ENCODE measurements around the gene CEP19. TPM values are rescaled to one million over a fixed set of nuclear protein-coding genes. Genes with fewer than 3 reads are reported as not detected.

Gene CEP19
- 1 to 10 TPM in 3 of 4 donors, under 1 TPM in 1; 0.62 to 4.1 (median 1.4) TPM for total RNA-seq

- in situ Hi-C loops (cut with MboI; ENCODE audit: low sequenced_read_pairs in 4 of 4), result no loop called here
- H3K9me3 ChIP-seq, result no peaks in the 10 kb centered on the region
- intact Hi-C loops (cut with DNase I; ENCODE audit: low total_unique reads), result loop anchor here (1.0 to 5.0 kb wide), 2 partner anchors 27 to 580 kb away; partner anchors contain the start of gene PAK2
- ATAC-seq (peak; percentile 94), DNase-seq (peak; percentile 66 to 68)
- H3K27ac ChIP-seq, result peak within 1 kb of the TSS; percentile 84 to 93 (median 90)
- TF ChIP-seq CTCF (IDR thresholded peaks at IDR 0.05 in 4 of 5, conservative IDR thresholded peaks at IDR 0.05 in 1 of 5) (peak; percentile 13 to 52 (median 41)), POLR2A (IDR thresholded peaks at IDR 0.05) (peak; percentile 81 to 88)
- no peaks in the 10 kb centered on the region for H3K36me3 ChIP-seq
- peak within 1 kb of the TSS; percentile 72 to 100 (median 82) for H3K4me3 ChIP-seq
- H3K4me1 ChIP-seq, result peaks cover 14 to 20% of the 10 kb centered on the region in 2 donors
- H3K27me3 ChIP-seq, result no peaks in the 10 kb centered on the region
These were observed at the start of gene CEP19, which contains the start of gene PIGX for GRCh38 chr3:196711838-196712513. Gene CEP19 (minus strand): TSS chr3:196712250. CDS start chr3:196708657, 3,593 bp downstream. Gene PIGX (plus strand): TSS chr3:196712377.

- Histone ChIP-seq H3K4me1 (peaks cover 3 to 31% of the 10 kb centered on the region in 2 donors), H3K36me3 (peaks cover 0 to 5% of the 10 kb centered on the region in 2 donors), H3K27ac (peak overlapping the region; percentile 23 to 78 (median 32)), H3K4me3 (no peak overlapping the region), H3K9me3 (no peaks in the 10 kb centered on the region), H3K27me3 (no peaks in the 10 kb centered on the region)
- peak; percentile 96 to 99 for ATAC-seq
- no peak for TF ChIP-seq POLR2A (IDR thresholded peaks at IDR 0.05)
- TF ChIP-seq CTCF (IDR thresholded peaks at IDR 0.05 in 4 of 5, conservative IDR thresholded peaks at IDR 0.05 in 1 of 5), result no peak
- intact Hi-C loops (cut with DNase I; ENCODE audit: low total_unique reads) (no loop called here), in situ Hi-C loops (cut with MboI; ENCODE audit: low sequenced_read_pairs in 4 of 4) (no loop called here)
- peak in 1 of 2 donors; percentile 10 for DNase-seq
These were observed 46.1 kb upstream of the CEP19 start for GRCh38 chr3:196757876-196758739.

GRCh38 chr3:196756732-196757131 is 44.7 kb upstream of the CEP19 start:
- DNase-seq (no peak), ATAC-seq (no peak)
- no peaks in the 10 kb centered on the region for H3K27me3 ChIP-seq
- H3K4me3 ChIP-seq, result no peak overlapping the region
- peaks cover 0 to 5% of the 10 kb centered on the region in 2 donors for H3K36me3 ChIP-seq
- intact Hi-C loops (cut with DNase I; ENCODE audit: low total_unique reads), result no loop called here
- in situ Hi-C loops (cut with MboI; ENCODE audit: low sequenced_read_pairs in 4 of 4), result no loop called here
- H3K4me1 ChIP-seq, result peaks cover 3 to 31% of the 10 kb centered on the region in 2 donors
- no peaks in the 10 kb centered on the region for H3K9me3 ChIP-seq
- no peak for TF ChIP-seq POLR2A (IDR thresholded peaks at IDR 0.05)
- no peak for TF ChIP-seq CTCF (IDR thresholded peaks at IDR 0.05 in 4 of 5, conservative IDR thresholded peaks at IDR 0.05 in 1 of 5)
- H3K27ac ChIP-seq, result no peak overlapping the region

- ATAC-seq, result no peak
These were observed 42.3 kb upstream of the CEP19 start for GRCh38 chr3:196754091-196754981.

More at GRCh38 chr3:196754091-196754981, 42.3 kb upstream of the CEP19 start:
- Histone ChIP-seq H3K4me1 (peaks cover 3 to 31% of the 10 kb centered on the region in 2 donors), H3K36me3 (peaks cover 0 to 5% of the 10 kb centered on the region in 2 donors), H3K27me3 (no peaks in the 10 kb centered on the region), H3K9me3 (no peaks in the 10 kb centered on the region), H3K4me3 (no peak overlapping the region), H3K27ac (no peak overlapping the region)
- no peak for DNase-seq
- TF ChIP-seq CTCF (IDR thresholded peaks at IDR 0.05 in 4 of 5, conservative IDR thresholded peaks at IDR 0.05 in 1 of 5) (no peak), POLR2A (IDR thresholded peaks at IDR 0.05) (no peak)
- in situ Hi-C loops (cut with MboI; ENCODE audit: low sequenced_read_pairs in 4 of 4) (no loop called here), intact Hi-C loops (cut with DNase I; ENCODE audit: low total_unique reads) (no loop called here)

Measured in gastrocnemius medialis (tissue), 4 donors.